GM12865 (cell line): ENCODE results near the gene SEMA3F.
A peak's percentile ranks its signal among the peaks of the same experiment; 100 is the strongest.

ENCODE experiments used
- DNase-seq: peaks from one replicate; pipeline ENCODE4 v3.0.0; 2010; ENCODE audit warnings: low read depth
- H3K4me3 ChIP-seq: 2 replicates; pipeline ENCODE4 v1.5.1; 2011; ENCODE audit warnings: mild to moderate bottlenecking, low read depth, low read length, control low read depth
- TF ChIP-seq, protein P1 (sequence below): IDR thresholded peaks from 2 replicates; pipeline ENCODE4 v1.5.1; 2011; ENCODE audit warnings: low read length, control low read depth, low read depth, inconsistent platforms; ENCODE audit not compliant: insufficient read depth; ENCODE audit errors: missing control alignments

SEMA3F gene

GRCh38 chr3:50120364-50121071 is 34.6 kb upstream of the SEMA3F start:
- TF ChIP-seq, protein P1, sequence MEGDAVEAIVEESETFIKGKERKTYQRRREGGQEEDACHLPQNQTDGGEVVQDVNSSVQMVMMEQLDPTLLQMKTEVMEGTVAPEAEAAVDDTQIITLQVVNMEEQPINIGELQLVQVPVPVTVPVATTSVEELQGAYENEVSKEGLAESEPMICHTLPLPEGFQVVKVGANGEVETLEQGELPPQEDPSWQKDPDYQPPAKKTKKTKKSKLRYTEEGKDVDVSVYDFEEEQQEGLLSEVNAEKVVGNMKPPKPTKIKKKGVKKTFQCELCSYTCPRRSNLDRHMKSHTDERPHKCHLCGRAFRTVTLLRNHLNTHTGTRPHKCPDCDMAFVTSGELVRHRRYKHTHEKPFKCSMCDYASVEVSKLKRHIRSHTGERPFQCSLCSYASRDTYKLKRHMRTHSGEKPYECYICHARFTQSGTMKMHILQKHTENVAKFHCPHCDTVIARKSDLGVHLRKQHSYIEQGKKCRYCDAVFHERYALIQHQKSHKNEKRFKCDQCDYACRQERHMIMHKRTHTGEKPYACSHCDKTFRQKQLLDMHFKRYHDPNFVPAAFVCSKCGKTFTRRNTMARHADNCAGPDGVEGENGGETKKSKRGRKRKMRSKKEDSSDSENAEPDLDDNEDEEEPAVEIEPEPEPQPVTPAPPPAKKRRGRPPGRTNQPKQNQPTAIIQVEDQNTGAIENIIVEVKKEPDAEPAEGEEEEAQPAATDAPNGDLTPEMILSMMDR = no peak
- no peak overlapping the region for H3K4me3 ChIP-seq
- DNase-seq = no peak

DNA sequence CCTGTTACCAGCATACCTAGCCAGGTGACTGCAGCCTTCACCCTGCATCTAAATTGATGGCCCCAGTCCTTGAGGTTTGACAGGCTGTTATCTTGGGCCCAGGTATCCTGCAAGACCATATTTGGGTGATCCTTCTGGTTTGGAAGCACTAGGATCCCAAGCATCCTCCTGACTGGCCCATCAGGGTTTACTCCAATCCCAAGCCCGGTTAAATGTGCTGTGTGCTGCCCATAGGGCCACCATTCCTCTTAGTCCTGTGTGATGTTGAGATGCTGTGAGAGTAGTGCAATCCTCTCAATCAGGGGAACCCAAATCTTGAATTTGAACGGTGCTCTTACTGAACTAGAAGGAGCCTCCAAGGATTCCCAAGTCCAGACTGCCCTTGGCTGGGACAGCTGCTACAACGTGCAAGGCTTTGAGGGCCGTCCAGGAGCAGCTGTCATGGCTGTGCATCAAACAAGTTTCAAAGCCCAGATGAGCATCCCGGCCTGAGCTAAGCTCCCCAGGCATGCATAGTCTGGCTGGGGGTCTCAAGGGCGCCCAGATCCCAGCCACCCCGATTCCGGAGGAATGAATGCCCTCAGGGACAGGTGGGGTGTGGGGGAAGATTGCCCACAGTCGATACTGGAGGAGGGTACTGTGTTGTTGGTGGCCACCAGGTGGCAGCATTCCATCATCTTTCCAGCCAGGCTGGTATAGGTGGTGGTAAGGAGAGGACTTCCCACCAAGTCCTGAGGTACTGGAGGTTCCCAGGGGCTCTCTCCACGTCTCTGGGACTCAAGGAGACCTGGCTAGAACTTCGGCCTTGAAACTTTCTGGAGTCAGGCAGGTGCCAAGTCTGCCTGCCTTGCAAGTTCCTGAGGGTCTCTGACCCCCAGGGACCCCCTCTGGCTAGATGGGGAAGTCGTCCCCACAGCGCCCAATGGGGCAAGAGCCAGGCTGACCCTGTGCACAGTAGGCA is 33.8 kb upstream of the SEMA3F start:
- H3K4me3 ChIP-seq = no peak overlapping the region
- DNase-seq = peak; percentile 82
- TF ChIP-seq, protein P1 = peak; percentile 81

DNA sequence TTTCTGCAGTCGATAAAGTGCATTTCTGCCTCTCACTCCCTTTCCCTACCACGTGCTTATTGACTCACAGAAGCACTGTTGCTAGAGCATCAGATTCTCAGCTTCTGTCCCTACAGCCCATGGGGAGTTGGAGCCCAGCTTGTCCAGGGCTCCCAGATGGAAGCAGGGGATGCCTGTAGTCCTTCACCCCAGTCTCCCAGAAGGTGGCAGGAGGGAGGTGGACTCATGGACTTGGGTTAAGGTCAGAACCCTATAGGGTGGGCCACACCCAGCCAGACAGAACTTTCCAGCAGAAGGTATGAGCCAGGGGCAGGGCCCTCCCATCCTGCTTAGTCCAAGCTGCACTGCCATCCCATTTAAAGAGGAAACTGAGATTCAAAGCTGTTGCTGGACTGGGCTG is 33.1 kb upstream of the SEMA3F start:
- TF ChIP-seq, protein P1 = no peak
- DNase-seq = no peak
- H3K4me3 ChIP-seq = no peak overlapping the region

GRCh38 chr3:50122661-50123391 is 32.3 kb upstream of the SEMA3F start:
- TF ChIP-seq, protein P1 = no peak
- no peak for DNase-seq
- no peak overlapping the region for H3K4me3 ChIP-seq

DNA sequence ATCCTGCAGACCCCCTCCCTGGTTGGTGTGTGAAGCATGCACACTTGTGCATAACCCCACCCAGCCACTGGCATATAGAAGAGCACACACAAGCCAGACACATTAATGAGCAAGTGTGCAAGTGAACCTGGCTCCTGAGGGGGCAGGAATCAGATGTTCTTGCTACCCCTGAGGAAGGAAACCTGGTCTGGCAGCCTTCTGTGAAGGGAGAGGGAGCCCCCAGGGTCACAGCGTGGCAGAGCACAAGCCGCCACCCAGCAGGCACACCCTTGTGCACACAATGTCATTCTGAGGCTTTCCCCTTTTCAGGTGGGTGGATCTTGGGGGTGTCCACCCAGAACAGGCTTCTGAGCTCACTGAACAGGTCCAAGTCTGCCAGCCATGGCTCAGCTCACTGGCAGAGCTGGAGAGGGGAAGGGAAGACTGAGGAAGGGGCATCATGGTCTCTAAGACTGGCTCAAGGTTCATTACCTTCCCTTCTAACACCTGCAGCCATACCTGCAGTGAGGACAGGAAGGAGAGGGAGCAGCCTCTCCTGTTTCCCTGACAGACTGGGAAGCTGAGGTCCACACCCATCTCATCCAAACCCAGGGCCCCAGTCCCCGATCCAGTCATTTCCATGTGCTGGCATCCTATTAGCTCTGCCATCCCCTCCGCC is 31.6 kb upstream of the SEMA3F start:
- TF ChIP-seq, protein P1 = no peak
- no peak overlapping the region for H3K4me3 ChIP-seq
- no peak for DNase-seq

DNA sequence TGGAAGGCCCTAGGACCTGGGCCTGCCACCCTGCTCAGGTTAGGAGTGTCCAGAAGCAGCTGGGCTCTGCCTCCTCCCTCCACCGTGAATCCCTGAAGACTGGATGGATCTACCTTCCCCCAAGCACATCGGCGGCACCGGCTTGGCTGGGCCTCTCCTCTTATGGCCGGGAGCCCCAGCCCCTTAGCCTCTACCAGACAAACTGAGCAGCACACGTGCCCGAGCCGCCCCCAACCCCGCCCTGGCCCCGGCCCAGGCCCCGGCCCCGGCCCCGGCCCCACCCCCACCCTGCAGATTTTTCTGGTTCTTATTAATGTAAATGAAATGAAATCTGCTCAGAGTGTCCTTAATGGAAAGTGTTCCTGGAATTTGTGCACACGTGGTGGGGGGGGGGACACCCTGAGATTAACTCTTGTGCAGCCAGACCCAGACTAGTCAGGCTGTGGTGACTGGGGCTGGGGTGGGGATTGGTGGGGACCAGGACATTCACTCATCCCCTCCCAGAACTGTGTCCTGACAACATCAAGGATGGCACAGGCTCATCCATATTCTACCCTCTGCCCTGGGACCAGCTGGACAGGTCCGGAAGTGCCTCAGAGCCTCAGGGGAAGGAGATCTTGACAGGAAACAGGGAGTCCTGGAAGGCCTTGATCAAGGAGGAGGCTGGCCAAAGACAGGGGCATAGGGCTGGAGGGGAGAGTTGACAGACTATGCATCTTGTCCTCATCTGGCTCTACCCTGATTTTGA is 30.9 kb upstream of the SEMA3F start:
- TF ChIP-seq, protein P1 = no peak
- DNase-seq = no peak

More for the DNA sequence above, 30.9 kb upstream of the SEMA3F start:
- H3K4me3 ChIP-seq = no peak overlapping the region
